ENCODE results near the gene FHOD3. TPM values are rescaled to one million over a fixed set of nuclear protein-coding genes. Genes with fewer than 3 reads are reported as not detected.
A peak's percentile ranks its signal among the peaks of the same experiment; 100 is the strongest.

FHOD3 gene
- total RNA-seq, 1 experiment from 2014 or later: 10.6 TPM

DNA sequence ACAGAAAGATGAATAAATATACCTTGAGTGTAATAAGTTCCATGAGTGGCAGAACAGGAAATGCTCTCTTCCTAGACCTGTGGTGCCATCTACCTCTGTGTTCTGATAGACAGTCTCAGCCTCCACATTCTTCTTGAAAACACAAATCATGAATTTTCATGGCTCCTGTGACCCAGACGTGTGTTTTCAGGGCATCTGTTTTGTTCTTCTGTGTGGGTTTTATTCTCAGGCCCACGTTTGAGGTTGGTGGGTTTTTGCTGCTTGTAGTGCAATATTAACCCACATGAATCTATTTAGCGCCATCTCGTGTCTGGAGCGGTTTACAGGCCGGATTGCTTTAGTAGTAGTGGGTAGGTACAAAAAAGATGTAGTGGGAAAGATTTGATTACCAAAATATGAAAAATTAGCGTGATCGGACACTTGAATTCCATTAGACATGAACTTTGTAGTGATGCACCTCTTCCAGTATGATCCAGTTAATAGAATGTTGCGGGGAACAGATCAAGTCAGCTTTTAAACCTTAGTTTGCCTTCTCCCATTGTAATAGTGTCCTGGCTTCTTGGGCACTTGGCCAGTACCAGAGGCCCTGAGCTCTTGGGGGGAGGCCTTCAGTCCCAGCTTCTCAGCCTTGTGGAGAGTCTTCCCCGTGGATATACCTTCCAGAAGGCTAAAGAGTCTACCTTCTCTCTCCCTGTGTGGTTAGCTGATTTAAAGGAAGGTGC lies 274.8 kb downstream of the FHOD3 start:
- CTCF ChIA-PET: interaction anchor here (0.6 to 0.7 kb wide), 3 partner anchors 65 to 464 kb away, joined by 4 to 7 read pairs (median 4); no protein-coding TSS in a partner anchor
- no peaks in the 10 kb centered on the region for H3K36me3 ChIP-seq (ENCODE audit: low read depth)
- DNase-seq: peak in 1 of 2 experiments; percentile 35
- H3K4me3 ChIP-seq: no peak overlapping the region
- intact Hi-C loops (cut with micrococcal nuclease; ENCODE audit: unreplicated experiment): loop anchor here (2.0 kb wide), 3 partner anchors 185 to 285 kb away; partner anchors contain the start of gene FHOD3
- TF ChIP-seq EZH2 (IDR thresholded peaks at IDR 0.05; ENCODE audit: low read depth) (no peak), CTCF (conservative IDR thresholded peaks at IDR 0.05) (peak; percentile 57)
- BruUV-seq (replicated peaks): no TSS peak
- H2AFZ ChIP-seq: no peak overlapping the region
- H3K4me2 ChIP-seq: no peak overlapping the region
- no peak overlapping the region for H3K27ac ChIP-seq
- no peaks in the 10 kb centered on the region for H3K79me2 ChIP-seq (ENCODE audit: low read depth)
- POLR2A ChIA-PET (ENCODE audit: unreplicated experiment): no interaction called here
- no peaks in the 10 kb centered on the region for H3F3A ChIP-seq (ENCODE audit: insufficient read depth, low read depth)
- H3K27me3 ChIP-seq (ENCODE audit: insufficient read depth, low read depth): no peaks in the 10 kb centered on the region
- no peaks in the 10 kb centered on the region for H3K4me1 ChIP-seq (replicated peaks; ENCODE audit: insufficient read depth)
- no peaks in the 10 kb centered on the region for H4K20me1 ChIP-seq (ENCODE audit: insufficient read depth)
- H3K9me2 ChIP-seq (ENCODE audit: insufficient read depth): no peaks in the 10 kb centered on the region
- H3K9me3 ChIP-seq (ENCODE audit: insufficient read depth, low read depth): no peaks in the 10 kb centered on the region

- ChIA-PET CTCF (no interaction called here), POLR2A (ENCODE audit: unreplicated experiment) (interaction anchor here (0.6 kb wide), 1 partner anchor 9 kb away, joined by 7 read pairs; no protein-coding TSS in a partner anchor)
- H3K9me2 ChIP-seq (ENCODE audit: insufficient read depth): no peaks in the 10 kb centered on the region
- no peaks in the 10 kb centered on the region for H3K79me2 ChIP-seq (ENCODE audit: low read depth)
- no peak overlapping the region for H3K4me2 ChIP-seq
- TF ChIP-seq CTCF (conservative IDR thresholded peaks at IDR 0.05) (no peak), EZH2 (IDR thresholded peaks at IDR 0.05; ENCODE audit: low read depth) (no peak)
- no peaks in the 10 kb centered on the region for H3K27me3 ChIP-seq (ENCODE audit: insufficient read depth, low read depth)
- no peaks in the 10 kb centered on the region for H3K4me1 ChIP-seq (replicated peaks; ENCODE audit: insufficient read depth)
- no peaks in the 10 kb centered on the region for H3K36me3 ChIP-seq (ENCODE audit: low read depth)
- no peak overlapping the region for H2AFZ ChIP-seq
- intact Hi-C loops (cut with micrococcal nuclease; ENCODE audit: unreplicated experiment): no loop called here
- H3F3A ChIP-seq (ENCODE audit: insufficient read depth, low read depth): no peaks in the 10 kb centered on the region
- no peak for DNase-seq
- no TSS peak for BruUV-seq (replicated peaks)
- no peaks in the 10 kb centered on the region for H4K20me1 ChIP-seq (ENCODE audit: insufficient read depth)
- H3K27ac ChIP-seq: no peak overlapping the region
- H3K9me3 ChIP-seq (ENCODE audit: insufficient read depth, low read depth): no peaks in the 10 kb centered on the region
- no peak overlapping the region for H3K4me3 ChIP-seq
These were observed 278.8 kb downstream of the FHOD3 start for GRCh38 chr18:36576339-36576738.

DNA sequence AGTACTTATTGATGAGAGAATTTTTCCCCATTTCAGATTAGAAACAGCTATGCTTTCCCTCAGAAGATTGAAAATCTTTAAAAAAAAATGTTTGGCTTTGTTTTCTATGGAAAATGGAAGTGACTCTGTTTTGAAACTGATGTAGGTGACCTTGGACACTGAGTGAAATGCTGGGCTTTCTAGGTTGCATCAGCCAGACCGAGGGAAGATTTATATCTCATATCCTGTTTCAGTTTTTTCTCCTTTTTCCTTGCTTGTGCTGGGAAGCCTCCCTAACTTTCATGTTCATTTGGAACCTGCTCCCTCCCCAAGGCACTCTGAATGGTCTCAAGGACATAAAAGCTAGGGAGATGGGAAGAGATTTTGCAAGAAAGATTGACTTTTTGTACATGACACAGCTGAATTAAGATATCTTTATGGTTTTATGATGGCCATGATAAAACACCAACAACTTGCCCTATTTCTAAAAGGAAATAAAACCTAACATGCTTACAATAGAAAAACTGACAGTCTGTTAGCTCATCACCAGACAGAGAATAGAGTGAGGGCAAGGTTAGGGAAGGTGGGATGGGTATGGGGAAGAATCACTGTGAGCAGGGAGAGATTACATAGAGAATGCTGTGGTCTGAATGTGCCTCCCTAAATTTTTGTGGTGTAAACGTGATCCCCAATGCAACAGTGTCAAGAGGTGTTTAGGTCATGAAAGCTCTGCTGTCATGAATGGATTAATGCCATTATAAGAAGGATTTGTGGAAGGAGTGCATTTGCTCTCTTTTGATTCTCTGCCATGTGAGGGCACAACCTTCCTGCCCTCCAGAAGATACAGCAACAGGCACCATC lies 281.6 kb downstream of the FHOD3 start:
- no peaks in the 10 kb centered on the region for H3F3A ChIP-seq (ENCODE audit: insufficient read depth, low read depth)
- BruUV-seq (replicated peaks): no TSS peak
- ChIA-PET CTCF (no interaction called here), POLR2A (ENCODE audit: unreplicated experiment) (no interaction called here)
- H3K4me2 ChIP-seq: no peak overlapping the region
- intact Hi-C loops (cut with micrococcal nuclease; ENCODE audit: unreplicated experiment): no loop called here
- H3K4me1 ChIP-seq (replicated peaks; ENCODE audit: insufficient read depth): no peaks in the 10 kb centered on the region
- TF ChIP-seq EZH2 (IDR thresholded peaks at IDR 0.05; ENCODE audit: low read depth) (no peak), CTCF (conservative IDR thresholded peaks at IDR 0.05) (no peak)
- H3K36me3 ChIP-seq (ENCODE audit: low read depth): no peaks in the 10 kb centered on the region
- H4K20me1 ChIP-seq (ENCODE audit: insufficient read depth): no peaks in the 10 kb centered on the region
- no peaks in the 10 kb centered on the region for H3K9me2 ChIP-seq (ENCODE audit: insufficient read depth)
- H2AFZ ChIP-seq: no peak overlapping the region
- no peak overlapping the region for H3K4me3 ChIP-seq
- no peaks in the 10 kb centered on the region for H3K79me2 ChIP-seq (ENCODE audit: low read depth)
- H3K27ac ChIP-seq: no peak overlapping the region
- H3K9me3 ChIP-seq (ENCODE audit: insufficient read depth, low read depth): no peaks in the 10 kb centered on the region
- no peaks in the 10 kb centered on the region for H3K27me3 ChIP-seq (ENCODE audit: insufficient read depth, low read depth)
- DNase-seq: no peak

Data from PC-9 (cell line).